A673 (cell line): ENCODE measurements around the gene CYP4A11. TPM values are rescaled to one million over a fixed set of nuclear protein-coding genes. Genes with fewer than 3 reads are reported as not detected.
A peak's percentile ranks its signal among the peaks of the same experiment; 100 is the strongest.
"Not testable (repeated sequence)": the region's sequence is repeated elsewhere in the genome, so short reads cannot be mapped to it uniquely, and the experiment has no call there.

Experiments used
- Bru-seq: library from RNA; stranded (reverse); fragments of 400-500 nt; gene quantifications from one replicate; lab custom pipeline; 2021; lab: Mats Ljungman, UMichigan
- BruChase-seq, 2 experiments: library from RNA; stranded (reverse); fragments of 400-500 nt; gene quantifications; one replicate each; lab custom pipeline; 2021; lab: Mats Ljungman, UMichigan
- BruUV-seq: library from RNA; stranded (reverse); fragments of 400-500 nt; replicated peaks from 2 replicates; lab custom pipeline; 2021; lab: Mats Ljungman, UMichigan
- CTCF ChIA-PET: fragments of 300-600 bp; sonication (Branson Sonifier 250); formaldehyde crosslinking; loops from one replicate; lab custom pipeline; 2022; ENCODE audit warnings: antibody characterized with exemption; lab: Charles Lee
- POLR2A ChIA-PET: fragments of 300-600 bp; sonication (Branson Sonifier 250); formaldehyde crosslinking; loops from one replicate; lab custom pipeline; 2022; ENCODE audit warnings: antibody characterized with exemption; ENCODE audit not compliant: low non-redundant PET; lab: Charles Lee
- DNase-seq: peaks from one replicate; pipeline ENCODE4 v3.0.0-alpha.2; 2015; ENCODE audit warnings: low spot score
- H3K27ac ChIP-seq: fragments of 200-600 bp; sonication (generic); 2 replicates; pipeline ENCODE4 v1.5.1; 2016; ENCODE audit warnings: mixed run types, low read depth, mild to moderate bottlenecking, mixed read lengths, antibody characterized with exemption, low read length; ENCODE audit not compliant: poor library complexity, severe bottlenecking
- H3K27me3 ChIP-seq: fragments of 200-600 bp; sonication (generic); replicated peaks from 2 replicates; pipeline ENCODE4 v1.6.1; 2017; ENCODE audit warnings: mixed run types, low read depth, mild to moderate bottlenecking, mixed read lengths, antibody characterized with exemption, low read length; ENCODE audit not compliant: insufficient read depth, poor library complexity
- H3K36me3 ChIP-seq: fragments of 200-600 bp; sonication (generic); 2 replicates; pipeline ENCODE4 v1.6.1; 2016; ENCODE audit warnings: mixed run types, mild to moderate bottlenecking, mixed read lengths, antibody characterized with exemption, low read length; ENCODE audit not compliant: insufficient read depth, poor library complexity, severe bottlenecking
- H3K4me1 ChIP-seq: fragments of 200-600 bp; sonication (generic); 2 replicates; pipeline ENCODE4 v1.6.1; 2017; ENCODE audit warnings: mixed run types, mild to moderate bottlenecking, mixed read lengths, antibody characterized with exemption, low read length; ENCODE audit not compliant: insufficient read depth, poor library complexity, severe bottlenecking
- H3K4me3 ChIP-seq: fragments of 200-600 bp; sonication (generic); 2 replicates; pipeline ENCODE4 v1.5.1; 2016; ENCODE audit warnings: low read depth, mixed run types, mild to moderate bottlenecking, mixed read lengths, low read length; ENCODE audit not compliant: poor library complexity, severe bottlenecking
- H3K9me3 ChIP-seq: fragments of 200-600 bp; sonication (generic); 2 replicates; pipeline ENCODE4 v1.6.1; 2016; ENCODE audit warnings: mixed run types, low read depth, mild to moderate bottlenecking, mixed read lengths, antibody characterized with exemption, low read length; ENCODE audit not compliant: poor library complexity, severe bottlenecking
- CTCF ChIP-seq: fragments of 300-800, 200-600 bp; sonication (generic); conservative IDR thresholded peaks from 2 replicates; pipeline ENCODE4 v1.5.1; 2017; ENCODE audit warnings: low read depth, mild to moderate bottlenecking, antibody characterized with exemption, low read length, moderate library complexity, mixed read lengths
- EZH2 ChIP-seq: fragments of 200-600 bp; sonication (generic); IDR thresholded peaks from 2 replicates; pipeline ENCODE4 v1.6.1; 2017; ENCODE audit warnings: borderline replicate concordance, low read depth, mild to moderate bottlenecking, mixed read lengths, antibody characterized with exemption, low read length; ENCODE audit not compliant: poor library complexity, severe bottlenecking
- intact Hi-C: fragments of 100-400 bp; cut with micrococcal nuclease; formaldehyde crosslinking; loops from one replicate; pipeline ENCODE4 v1.10.0; 2022; ENCODE audit not compliant: unreplicated experiment
- long read RNA-seq: library from polyadenylated mRNA; stranded (forward); transcript quantifications from one replicate; pipeline ENCODE4 v2.0.0, GENCODE V29; 2022
- total RNA-seq: library from RNA; stranded (reverse); gene quantifications from 2 replicates; pipeline ENCODE4 v1.2.3, GENCODE V29; 2021

CYP4A11 gene
- total RNA-seq (not detected in 2 replicates), Bru-seq, nascent RNA (not detected), BruChase-seq, experiment 1, labeled RNA remaining after a 2-hour chase (not detected), BruChase-seq, experiment 2, labeled RNA remaining after a 6-hour chase (not detected)
- long read RNA-seq, result 0 reads

- Histone ChIP-seq H3K4me3 (no peak within 1 kb of the TSS), H3K36me3 (no peaks in the 10 kb centered on the region), H3K27ac (no peak within 1 kb of the TSS), H3K4me1 (no peaks in the 10 kb centered on the region), H3K27me3 (peaks cover 7% of the 10 kb centered on the region), H3K9me3 (no peaks in the 10 kb centered on the region)
- ChIA-PET CTCF (no interaction called here), POLR2A (no interaction called here)
- TF ChIP-seq EZH2 (no peak), CTCF (no peak)
- DNase-seq, result no peak
- intact Hi-C loops, result no loop called here
- BruUV-seq, result no TSS peak
These were observed at the start of gene CYP4A11 for GRCh38 chr1:46941135-46941694. TSS of gene CYP4A11 (minus strand) at chr1:46941476. CDS start at chr1:46941433, 43 bp downstream.

GRCh38 chr1:46990541-46990940 is 49.3 kb upstream of the CYP4A11 start:
- BruUV-seq, CTCF ChIA-PET: not testable (repeated sequence)
- intact Hi-C loops, result loop anchor here (10.0 kb wide), 1 partner anchor 246 kb away; no protein-coding TSS in a partner anchor

GRCh38 chr1:46983830-46984586 is 42.7 kb upstream of the CYP4A11 start:
- POLR2A ChIA-PET, result no interaction called here
- Histone ChIP-seq H3K4me1 (no peaks in the 10 kb centered on the region), H3K4me3 (no peak overlapping the region), H3K36me3 (no peaks in the 10 kb centered on the region), H3K9me3 (no peaks in the 10 kb centered on the region), H3K27me3 (peaks cover 38% of the 10 kb centered on the region), H3K27ac (no peak overlapping the region)
- peak; percentile 35 for DNase-seq
- CTCF ChIA-PET, result interaction anchor here (0.6 kb wide), 1 partner anchor 33 kb away, joined by 6 read pairs; no protein-coding TSS in a partner anchor
- TF ChIP-seq EZH2, result no peak
- TF ChIP-seq CTCF, result no peak
- intact Hi-C loops, result no loop called here
- no TSS peak for BruUV-seq

More at GRCh38 chr1:46990541-46990940, 49.3 kb upstream of the CYP4A11 start:
- H3K4me1 ChIP-seq, H3K4me3 ChIP-seq, POLR2A ChIA-PET, H3K9me3 ChIP-seq, H3K36me3 ChIP-seq, H3K27ac ChIP-seq, DNase-seq: not testable (repeated sequence)
- H3K27me3 ChIP-seq, result peaks cover 30% of the 10 kb centered on the region
